Fibroblast of lung (primary cell): Measurements from ENCODE around the gene ACTL6B. TPM values are rescaled to one million over a fixed set of nuclear protein-coding genes. Genes with fewer than 3 reads are reported as not detected.

ENCODE experiments used
- DNase-seq, 2 donors: peaks; one replicate each; pipeline versions ENCODE4 v3.0.0 to v3.0.0-alpha.2; 2010; ENCODE audit warnings: low read depth in 2 of 2
- H2AFZ ChIP-seq: 2 replicates; pipeline ENCODE4 v1.5.1; 2012; ENCODE audit warnings: low read length, control low read depth, inconsistent platforms
- H3K27ac ChIP-seq: 2 replicates; pipeline ENCODE4 v1.5.1; 2011; ENCODE audit warnings: low read length, control low read depth; ENCODE audit not compliant: insufficient read depth
- H3K27me3 ChIP-seq: 2 replicates; pipeline ENCODE4 v1.5.1; 2011; ENCODE audit warnings: mild to moderate bottlenecking, low read length; ENCODE audit not compliant: control insufficient read depth, insufficient read depth
- H3K36me3 ChIP-seq: 2 replicates; pipeline ENCODE4 v1.5.1; 2011; ENCODE audit warnings: low read length; ENCODE audit not compliant: control insufficient read depth, insufficient read depth
- H3K4me1 ChIP-seq: 2 replicates; pipeline ENCODE4 v1.5.1; 2011; ENCODE audit warnings: low read length; ENCODE audit not compliant: control insufficient read depth, insufficient read depth; ENCODE audit errors: extremely low read depth
- H3K4me2 ChIP-seq: 2 replicates; pipeline ENCODE4 v1.5.1; 2011; ENCODE audit warnings: low read length, control low read depth; ENCODE audit not compliant: insufficient read depth; ENCODE audit errors: extremely low read depth
- H3K4me3 ChIP-seq, 4 experiments: fragments of 200-600 bp in 1 of 4; sonication (generic) in 1 of 4; replicated peaks in 1 of 4; 2 replicates each; pipeline ENCODE4 v1.5.1; 2011 to 2016; ENCODE audit warnings: low read length in 4 of 4, low read depth in 3 of 4, mild to moderate bottlenecking in 3 of 4, control low read depth in 2 of 4, inconsistent platforms in 1 of 4, mixed read lengths in 1 of 4; ENCODE audit not compliant: insufficient read depth in 1 of 4; ENCODE audit errors: control extremely low read depth in 1 of 4
- H3K79me2 ChIP-seq: 2 replicates; pipeline ENCODE4 v1.5.1; 2012; ENCODE audit warnings: mild to moderate bottlenecking, low read length, inconsistent platforms; ENCODE audit not compliant: control insufficient read depth, insufficient read depth
- H3K9ac ChIP-seq: 2 replicates; pipeline ENCODE4 v1.5.1; 2011; ENCODE audit warnings: mild to moderate bottlenecking, low read length, control low read depth; ENCODE audit not compliant: insufficient read depth
- H3K9me3 ChIP-seq: 2 replicates; pipeline ENCODE4 v1.5.1; 2012; ENCODE audit warnings: low read depth, low read length; ENCODE audit not compliant: control insufficient read depth, insufficient read depth
- H4K20me1 ChIP-seq: 2 replicates; pipeline ENCODE4 v1.5.1; 2011; ENCODE audit warnings: low read length; ENCODE audit not compliant: control insufficient read depth, insufficient read depth; ENCODE audit errors: extremely low read depth
- EZH2 ChIP-seq: IDR thresholded peaks from 2 replicates; pipeline ENCODE4 v1.5.1; 2012; ENCODE audit warnings: low read length, control low read depth, mild to moderate bottlenecking; ENCODE audit errors: missing control alignments
- polyA plus RNA-seq, 2 donors: library from polyadenylated mRNA; depleted of rRNA in 1 of 2; stranded (reverse) in 1 of 2; unstranded in 1 of 2; fragments of >200 nt; gene quantifications; 2 replicates each; pipeline ENCODE4 v1.2.1, GENCODE V29; 2011 to 2012; ENCODE audit warnings: missing spikeins in 1 of 2
- total RNA-seq: library from RNA; depleted of rRNA; stranded (reverse); fragments of >200 nt; gene quantifications from 2 replicates; pipeline ENCODE4 v1.2.1, GENCODE V29; 2014
- TF ChIP-seq, protein P1 (sequence below), 2 donors: IDR thresholded peaks in 1 of 2; conservative IDR thresholded peaks in 1 of 2; 1 replicate in 1 of 2; 2 replicates in 1 of 2; pipeline ENCODE4 v1.5.1; 2011 to 2012; ENCODE audit warnings: low read length in 2 of 2, control low read depth in 1 of 2, inconsistent platforms in 1 of 2, low read depth in 1 of 2, mild to moderate bottlenecking in 1 of 2

Gene ACTL6B
- total and polyA plus RNA-seq, 2 donors (not counting 1 experiment from before 2014, with no cell fraction given), result not detected

DNA sequence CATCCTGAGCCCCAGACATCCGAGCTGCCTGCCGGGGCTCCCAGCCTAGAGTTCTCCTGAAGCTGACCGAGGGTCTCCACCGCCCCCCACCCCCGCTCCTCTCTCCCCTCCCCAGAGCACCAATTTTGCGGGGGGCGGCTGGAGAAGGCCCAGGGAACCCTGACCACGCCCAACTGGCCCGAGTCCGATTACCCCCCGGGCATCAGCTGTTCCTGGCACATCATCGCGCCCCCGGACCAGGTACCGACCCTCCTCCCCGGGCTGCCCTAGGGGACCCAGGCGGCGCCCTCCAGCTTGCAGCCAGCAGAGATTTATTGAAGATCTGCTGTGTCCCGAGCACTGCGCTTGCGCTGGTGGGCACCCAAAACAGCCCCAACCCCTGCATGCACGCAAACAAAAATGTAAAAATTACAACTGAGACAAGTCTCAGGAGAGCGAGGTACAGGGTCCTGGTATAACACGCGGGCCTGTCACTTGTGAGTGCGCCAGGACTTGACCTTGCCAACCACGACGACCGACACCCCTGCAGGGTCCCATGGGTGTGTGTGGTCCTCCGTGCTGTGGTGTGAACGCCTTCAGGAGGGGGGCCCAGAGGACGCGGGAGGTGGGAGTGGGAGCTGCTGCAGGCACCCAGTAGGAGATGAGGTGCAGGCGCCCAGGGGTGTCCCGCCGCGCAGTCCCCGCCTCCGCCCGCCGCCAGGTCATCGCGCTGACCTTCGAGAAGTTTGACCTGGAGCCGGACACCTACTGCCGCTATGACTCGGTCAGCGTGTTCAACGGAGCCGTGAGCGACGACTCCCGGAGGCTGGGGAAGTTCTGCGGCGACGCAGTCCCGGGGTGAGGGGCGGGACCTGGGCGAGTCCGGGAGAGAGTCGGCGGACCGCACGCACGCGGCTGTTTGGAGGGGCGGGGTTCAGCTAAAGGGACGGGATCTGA, 51.0 kb downstream of the ACTL6B start:
- TF ChIP-seq, protein P1, sequence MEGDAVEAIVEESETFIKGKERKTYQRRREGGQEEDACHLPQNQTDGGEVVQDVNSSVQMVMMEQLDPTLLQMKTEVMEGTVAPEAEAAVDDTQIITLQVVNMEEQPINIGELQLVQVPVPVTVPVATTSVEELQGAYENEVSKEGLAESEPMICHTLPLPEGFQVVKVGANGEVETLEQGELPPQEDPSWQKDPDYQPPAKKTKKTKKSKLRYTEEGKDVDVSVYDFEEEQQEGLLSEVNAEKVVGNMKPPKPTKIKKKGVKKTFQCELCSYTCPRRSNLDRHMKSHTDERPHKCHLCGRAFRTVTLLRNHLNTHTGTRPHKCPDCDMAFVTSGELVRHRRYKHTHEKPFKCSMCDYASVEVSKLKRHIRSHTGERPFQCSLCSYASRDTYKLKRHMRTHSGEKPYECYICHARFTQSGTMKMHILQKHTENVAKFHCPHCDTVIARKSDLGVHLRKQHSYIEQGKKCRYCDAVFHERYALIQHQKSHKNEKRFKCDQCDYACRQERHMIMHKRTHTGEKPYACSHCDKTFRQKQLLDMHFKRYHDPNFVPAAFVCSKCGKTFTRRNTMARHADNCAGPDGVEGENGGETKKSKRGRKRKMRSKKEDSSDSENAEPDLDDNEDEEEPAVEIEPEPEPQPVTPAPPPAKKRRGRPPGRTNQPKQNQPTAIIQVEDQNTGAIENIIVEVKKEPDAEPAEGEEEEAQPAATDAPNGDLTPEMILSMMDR (conservative IDR thresholded peaks at IDR 0.05 in 1 of 2, IDR thresholded peaks at IDR 0.05 in 1 of 2; ENCODE audit: low read depth in 1 of 2, low read length in 2 of 2), result no peak
- no peak for TF ChIP-seq EZH2
- H3K4me3 ChIP-seq, result peak overlapping the region in 3 of 4 experiments; percentile 53 to 98 (median 64)
- peaks cover 20% of the 10 kb centered on the region for H3K79me2 ChIP-seq
- H3K4me1 ChIP-seq, result peaks cover 4% of the 10 kb centered on the region
- no peak overlapping the region for H3K9ac ChIP-seq
- H3K27me3 ChIP-seq, result no peaks in the 10 kb centered on the region
- peak overlapping the region; percentile 68 for H3K4me2 ChIP-seq
- no peak overlapping the region for H2AFZ ChIP-seq
- no peaks in the 10 kb centered on the region for H4K20me1 ChIP-seq
- no peaks in the 10 kb centered on the region for H3K9me3 ChIP-seq
- H3K27ac ChIP-seq, result no peak overlapping the region
- H3K36me3 ChIP-seq, result peaks cover 19% of the 10 kb centered on the region
- DNase-seq, result no peak

DNA sequence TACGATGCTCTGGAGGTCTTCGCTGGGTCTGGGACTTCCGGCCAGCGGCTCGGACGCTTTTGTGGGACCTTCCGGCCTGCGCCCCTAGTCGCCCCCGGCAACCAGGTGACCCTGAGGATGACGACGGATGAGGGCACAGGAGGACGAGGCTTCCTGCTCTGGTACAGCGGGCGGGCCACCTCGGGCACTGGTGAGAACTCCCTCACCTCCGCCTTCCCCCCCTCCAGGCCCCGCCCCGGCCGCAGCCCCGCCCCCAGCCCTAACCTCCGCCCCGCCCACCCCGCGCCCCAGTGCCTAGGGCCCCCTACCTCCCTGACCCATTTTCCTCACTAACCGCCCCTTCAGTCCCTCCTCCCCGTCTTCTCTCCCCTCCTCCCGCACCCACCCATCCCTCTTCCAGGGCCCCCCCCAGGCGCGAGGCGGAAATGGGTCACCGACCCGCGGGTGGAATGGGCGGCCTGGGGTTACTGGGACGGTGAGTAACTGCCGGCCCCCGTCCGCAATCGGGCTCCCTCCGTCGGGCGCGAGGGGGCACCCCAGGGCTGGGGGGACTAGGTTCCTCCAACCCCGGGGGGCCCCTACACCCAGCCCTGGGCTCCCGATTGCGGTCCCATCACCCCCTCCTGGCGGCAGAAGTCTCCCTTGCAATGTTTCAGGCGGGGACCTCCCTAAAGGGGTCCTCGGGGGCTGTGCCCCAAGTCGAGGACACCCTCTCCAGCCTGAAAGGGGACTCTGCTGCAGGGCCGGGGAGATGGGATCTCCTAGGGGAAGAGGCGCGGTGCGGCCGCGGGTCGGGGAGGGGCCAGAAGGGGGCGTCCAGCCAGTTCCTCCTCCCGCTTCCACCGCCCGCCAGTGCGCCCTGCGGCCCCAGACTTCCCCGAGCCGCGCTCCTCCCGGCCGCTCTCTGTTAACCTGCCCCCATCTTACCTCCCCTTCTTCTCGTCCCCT, 51.9 kb downstream of the ACTL6B start:
- H3K9me3 ChIP-seq, result no peaks in the 10 kb centered on the region
- H3K79me2 ChIP-seq, result peaks cover 20% of the 10 kb centered on the region
- H4K20me1 ChIP-seq, result no peaks in the 10 kb centered on the region
- H3K27ac ChIP-seq, result peak overlapping the region; percentile 79
- peaks cover 19% of the 10 kb centered on the region for H3K36me3 ChIP-seq
- H3K4me1 ChIP-seq, result peaks cover 4% of the 10 kb centered on the region
- no peaks in the 10 kb centered on the region for H3K27me3 ChIP-seq
- TF ChIP-seq EZH2, result no peak
- TF ChIP-seq, protein P1 (conservative IDR thresholded peaks at IDR 0.05 in 1 of 2, IDR thresholded peaks at IDR 0.05 in 1 of 2; ENCODE audit: low read depth in 1 of 2, low read length in 2 of 2), result peak; percentile 30 to 33
- peak; percentile 71 for DNase-seq
- H3K4me3 ChIP-seq, result peak overlapping the region; percentile 65 to 98 (median 92)
- peak overlapping the region; percentile 92 for H3K4me2 ChIP-seq
- peak overlapping the region; percentile 60 for H3K9ac ChIP-seq
- no peak overlapping the region for H2AFZ ChIP-seq

DNA sequence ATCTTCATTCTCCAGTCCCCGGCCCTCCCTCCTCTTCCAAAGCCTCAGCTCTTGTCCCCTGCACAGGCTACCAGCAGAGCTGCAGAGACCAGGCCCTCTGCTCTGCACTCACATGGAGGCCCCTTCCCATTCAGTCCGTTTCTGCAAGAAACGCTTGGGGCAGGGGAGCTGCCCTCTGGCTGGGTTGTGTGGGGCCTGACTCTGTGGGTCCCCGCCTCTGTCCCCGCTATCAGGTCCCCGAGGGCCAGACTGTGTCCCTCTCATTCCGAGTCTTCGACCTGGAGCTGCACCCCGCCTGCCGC, 52.6 kb downstream of the ACTL6B start:
- peak; percentile 35 to 48 for DNase-seq
- Histone ChIP-seq H3K27me3 (no peaks in the 10 kb centered on the region), H3K36me3 (peaks cover 19% of the 10 kb centered on the region), H3K4me2 (peak overlapping the region; percentile 92), H3K79me2 (peaks cover 20% of the 10 kb centered on the region), H3K9ac (peak overlapping the region; percentile 60), H3K9me3 (no peaks in the 10 kb centered on the region), H2AFZ (no peak overlapping the region), H4K20me1 (no peaks in the 10 kb centered on the region), H3K4me3 (peak overlapping the region; percentile 65 to 98 (median 92)), H3K27ac (peak overlapping the region; percentile 79), H3K4me1 (peaks cover 4% of the 10 kb centered on the region)
- TF ChIP-seq, protein P1 (conservative IDR thresholded peaks at IDR 0.05 in 1 of 2, IDR thresholded peaks at IDR 0.05 in 1 of 2; ENCODE audit: low read depth in 1 of 2, low read length in 2 of 2), result no peak
